Measurements from ENCODE around the gene CEBPZ.

CEBPZ gene

GRCh38 chr2:37180006-37180639 is 51.3 kb downstream of the CEBPZ start:
- H3K27me3 ChIP-seq (ENCODE audit: insufficient read depth, poor library complexity, severe bottlenecking) = no peaks in the 10 kb centered on the region
- no peak overlapping the region for H3K27ac ChIP-seq (replicated peaks)
- H3K4me3 ChIP-seq (replicated peaks; ENCODE audit: insufficient read depth, low read length) = no peak overlapping the region
- no peak for DNase-seq (ENCODE audit: low read depth in 1 of 2, low spot score in 1 of 2)
- TF ChIP-seq GABPA (IDR thresholded peaks at IDR 0.05; ENCODE audit: low read depth) (no peak), POLR2AphosphoS5 (IDR thresholded peaks at IDR 0.05; ENCODE audit: low read depth) (no peak), REST (IDR thresholded peaks at IDR 0.05; ENCODE audit: insufficient replicate concordance, low read depth) (no peak), CTCF (IDR thresholded peaks at IDR 0.05; ENCODE audit: insufficient read depth, low read length) (no peak)

- Histone ChIP-seq H3K27me3 (ENCODE audit: insufficient read depth, poor library complexity, severe bottlenecking) (no peaks in the 10 kb centered on the region), H3K4me3 (replicated peaks; ENCODE audit: insufficient read depth, low read length) (no peak overlapping the region), H3K27ac (replicated peaks) (no peak overlapping the region)
- DNase-seq (ENCODE audit: low read depth in 1 of 2, low spot score in 1 of 2) = no peak
- no peak for TF ChIP-seq SPI1 (IDR thresholded peaks at IDR 0.05; ENCODE audit: borderline replicate concordance, low read depth)
These were observed 57.7 kb downstream of the CEBPZ start for GRCh38 chr2:37173741-37174140.

- TF ChIP-seq REST (IDR thresholded peaks at IDR 0.05; ENCODE audit: insufficient replicate concordance, low read depth) (no peak), POLR2AphosphoS5 (IDR thresholded peaks at IDR 0.05; ENCODE audit: low read depth) (no peak), CTCF (IDR thresholded peaks at IDR 0.05; ENCODE audit: insufficient read depth, low read length) (no peak), GABPA (IDR thresholded peaks at IDR 0.05; ENCODE audit: low read depth) (no peak), SPI1 (IDR thresholded peaks at IDR 0.05; ENCODE audit: borderline replicate concordance, low read depth) (no peak)
- DNase-seq (ENCODE audit: low read depth in 1 of 2, low spot score in 1 of 2) = no peak
- Histone ChIP-seq H3K27me3 (ENCODE audit: insufficient read depth, poor library complexity, severe bottlenecking) (no peaks in the 10 kb centered on the region), H3K27ac (replicated peaks) (no peak overlapping the region), H3K4me3 (replicated peaks; ENCODE audit: insufficient read depth, low read length) (no peak overlapping the region)
These were observed 59.8 kb downstream of the CEBPZ start for GRCh38 chr2:37171624-37171950.

GRCh38 chr2:37168217-37168981 is 63.0 kb downstream of the CEBPZ start:
- no peak overlapping the region for H3K27ac ChIP-seq (replicated peaks)
- no peak overlapping the region for H3K4me3 ChIP-seq (replicated peaks; ENCODE audit: insufficient read depth, low read length)

More at GRCh38 chr2:37168217-37168981, 63.0 kb downstream of the CEBPZ start:
- no peaks in the 10 kb centered on the region for H3K27me3 ChIP-seq (ENCODE audit: insufficient read depth, poor library complexity, severe bottlenecking)
- DNase-seq (ENCODE audit: low read depth in 1 of 2, low spot score in 1 of 2) = peak in 1 of 2 experiments; percentile 54
- TF ChIP-seq CTCF (IDR thresholded peaks at IDR 0.05; ENCODE audit: insufficient read depth, low read length) = peak; percentile 43
- no peak for TF ChIP-seq REST (IDR thresholded peaks at IDR 0.05; ENCODE audit: insufficient replicate concordance, low read depth)
- TF ChIP-seq SPI1 (IDR thresholded peaks at IDR 0.05; ENCODE audit: borderline replicate concordance, low read depth) = no peak
- TF ChIP-seq GABPA (IDR thresholded peaks at IDR 0.05; ENCODE audit: low read depth) = no peak
- TF ChIP-seq POLR2AphosphoS5 (IDR thresholded peaks at IDR 0.05; ENCODE audit: low read depth) = no peak
